TTC549 (cell line): ENCODE data around the gene TAF11L13.

Experiments used
- FAIRE-seq: peaks from 2 replicates; lab custom pipeline; 2012; peaks lifted over from hg19 to GRCh38; lab: Jason Lieb, UNC

Gene TAF11L13

GRCh38 chr5:17679597-17680203 lies 47.8 kb downstream of the TAF11L13 start:
- no peak for FAIRE-seq

- no peak for FAIRE-seq
Observed at GRCh38 chr5:17680737-17681136, 48.8 kb downstream of the TAF11L13 start.
